ENCODE data around the gene MBOAT1.
"Not testable (repeated sequence)": the region's sequence is repeated elsewhere in the genome, so short reads cannot be mapped to it uniquely, and the experiment has no call there.

MBOAT1 gene

GRCh38 chr6:20202324-20202658 is 10.0 kb downstream of the MBOAT1 start:
- DNase-seq = no peak

GRCh38 chr6:20200761-20201630 is 11.3 kb downstream of the MBOAT1 start:
- peak; percentile 56 for DNase-seq

- no peak for DNase-seq
These were observed 13.5 kb downstream of the MBOAT1 start for GRCh38 chr6:20198775-20199174.

GRCh38 chr6:20198156-20198774 is 14.0 kb downstream of the MBOAT1 start:
- no peak for DNase-seq

- no peak for DNase-seq
These were observed 15.0 kb downstream of the MBOAT1 start for GRCh38 chr6:20197251-20197650.

GRCh38 chr6:20192625-20193024 is 19.6 kb downstream of the MBOAT1 start:
- no peak for DNase-seq

- DNase-seq = no peak
These were observed 20.3 kb downstream of the MBOAT1 start for GRCh38 chr6:20191992-20192391.

GRCh38 chr6:20188630-20189075 is 23.6 kb downstream of the MBOAT1 start:
- no peak for DNase-seq

- no peak for DNase-seq
These were observed 25.3 kb downstream of the MBOAT1 start for GRCh38 chr6:20186981-20187380.

- no peak for DNase-seq
These were observed 28.6 kb downstream of the MBOAT1 start for GRCh38 chr6:20183706-20184105.

- peak; percentile 53 for DNase-seq
These were observed 29.2 kb downstream of the MBOAT1 start for GRCh38 chr6:20182926-20183521.

- DNase-seq = no peak
These were observed 30.2 kb downstream of the MBOAT1 start for GRCh38 chr6:20182069-20182468.

GRCh38 chr6:20180935-20181334 is 31.3 kb downstream of the MBOAT1 start:
- no peak for DNase-seq

GRCh38 chr6:20179287-20180045 is 32.8 kb downstream of the MBOAT1 start:
- not testable (repeated sequence) for DNase-seq

- DNase-seq = no peak
These were observed 33.9 kb downstream of the MBOAT1 start for GRCh38 chr6:20178327-20178726.

- DNase-seq = no peak
These were observed 36.4 kb downstream of the MBOAT1 start for GRCh38 chr6:20175810-20176410.

GRCh38 chr6:20173833-20174792 is 38.2 kb downstream of the MBOAT1 start:
- no peak for DNase-seq

GRCh38 chr6:20172842-20173456 is 39.3 kb downstream of the MBOAT1 start:
- no peak for DNase-seq

GRCh38 chr6:20170455-20171148 is 41.7 kb downstream of the MBOAT1 start:
- no peak for DNase-seq

GRCh38 chr6:20169786-20170185 is 42.5 kb downstream of the MBOAT1 start:
- DNase-seq = no peak
